NCI-H2029 (cell line): ENCODE measurements around the gene MGST3.
"Not testable (repeated sequence)": the region's sequence is repeated elsewhere in the genome, so short reads cannot be mapped to it uniquely, and the experiment has no call there.

Source experiments
- DNase-seq: peaks from one replicate; lab custom pipeline; 2025; lab: John Stamatoyannopoulos, UW

Gene MGST3

GRCh38 chr1:165697881-165698760 is 67.1 kb downstream of the MGST3 start, which contains the start of gene ALDH9A1:
Gene ALDH9A1, minus strand, starts transcription at chr1:165698562. Its CDS starts 4 bp downstream, at chr1:165698558.
- peak; percentile 58 for DNase-seq

- DNase-seq, result no peak
Observed at GRCh38 chr1:165698761-165699052, 67.7 kb downstream of the MGST3 start.

GRCh38 chr1:165699577-165699976 is 68.5 kb downstream of the MGST3 start:
- DNase-seq, result no peak

GRCh38 chr1:165701922-165702321 is 70.9 kb downstream of the MGST3 start:
- DNase-seq, result not testable (repeated sequence)

- DNase-seq, result no peak
Observed at GRCh38 chr1:165703648-165704047, 72.6 kb downstream of the MGST3 start.
